ENCODE measurements around the gene PAX7.

The PAX7 gene

GRCh38 chr1:18734461-18735223, 104.0 kb downstream of the PAX7 start:
- no peaks in the 10 kb centered on the region for H3K27me3 ChIP-seq (ENCODE audit: insufficient read depth, low read length, poor library complexity)
- no peak overlapping the region for H3K56ac ChIP-seq (ENCODE audit: low read length)
- H3K4me3 ChIP-seq (ENCODE audit: low read length), result no peak overlapping the region
- peaks cover 4% of the 10 kb centered on the region for H3K4me1 ChIP-seq (ENCODE audit: control insufficient read depth, low read depth, low read length)
- WGBS (ENCODE audit: extremely low coverage, insufficient coverage, low lambda C conversion rate), result no CpG with 5 or more reads among the region's 7 CpGs
- no peak overlapping the region for H3K4me2 ChIP-seq (ENCODE audit: low read length)
- no peak overlapping the region for H3K23ac ChIP-seq (ENCODE audit: low read length)
- no peak overlapping the region for H3K18ac ChIP-seq (ENCODE audit: low read length)
- H2BK5ac ChIP-seq (ENCODE audit: low read length), result no peak overlapping the region
- H2BK120ac ChIP-seq (ENCODE audit: low read depth, low read length), result no peak overlapping the region
- no peak overlapping the region for H3K4ac ChIP-seq (ENCODE audit: low read depth, low read length)
- no peak overlapping the region for H2AK5ac ChIP-seq (ENCODE audit: low read length)
- no peaks in the 10 kb centered on the region for H3K36me3 ChIP-seq (ENCODE audit: control insufficient read depth, insufficient read depth, low read length)
- H2BK15ac ChIP-seq (replicated peaks; ENCODE audit: low read depth), result no peak overlapping the region
- no peak overlapping the region for H3K9ac ChIP-seq (ENCODE audit: low read length)
- DNase-seq, result no peak
- no peaks in the 10 kb centered on the region for H3K79me2 ChIP-seq (ENCODE audit: control insufficient read depth, insufficient read depth, low read length)
- H3K27ac ChIP-seq (ENCODE audit: low read depth, low read length), result no peak overlapping the region
- no peak overlapping the region for H4K8ac ChIP-seq (ENCODE audit: low read depth, low read length)
- no peak overlapping the region for H4K5ac ChIP-seq (ENCODE audit: low read length)
- H3K79me1 ChIP-seq (ENCODE audit: low read length), result no peaks in the 10 kb centered on the region

GRCh38 chr1:18735224-18735997, 104.8 kb downstream of the PAX7 start:
- Histone ChIP-seq H3K4ac (ENCODE audit: low read depth, low read length) (no peak overlapping the region), H3K79me1 (ENCODE audit: low read length) (no peaks in the 10 kb centered on the region), H2BK120ac (ENCODE audit: low read depth, low read length) (no peak overlapping the region), H4K5ac (ENCODE audit: low read length) (no peak overlapping the region), H3K4me3 (ENCODE audit: low read length) (no peak overlapping the region), H3K9ac (ENCODE audit: low read length) (no peak overlapping the region), H3K36me3 (ENCODE audit: control insufficient read depth, insufficient read depth, low read length) (no peaks in the 10 kb centered on the region), H2AK5ac (ENCODE audit: low read length) (no peak overlapping the region), H3K4me1 (ENCODE audit: control insufficient read depth, low read depth, low read length) (peaks cover 4% of the 10 kb centered on the region), H3K56ac (ENCODE audit: low read length) (no peak overlapping the region), H2BK5ac (ENCODE audit: low read length) (no peak overlapping the region), H3K23ac (ENCODE audit: low read length) (no peak overlapping the region), H3K79me2 (ENCODE audit: control insufficient read depth, insufficient read depth, low read length) (no peaks in the 10 kb centered on the region), H3K27ac (ENCODE audit: low read depth, low read length) (no peak overlapping the region), H4K8ac (ENCODE audit: low read depth, low read length) (no peak overlapping the region), H2BK15ac (replicated peaks; ENCODE audit: low read depth) (no peak overlapping the region), H3K27me3 (ENCODE audit: insufficient read depth, low read length, poor library complexity) (no peaks in the 10 kb centered on the region), H3K18ac (ENCODE audit: low read length) (no peak overlapping the region), H3K4me2 (ENCODE audit: low read length) (no peak overlapping the region)
- WGBS (ENCODE audit: extremely low coverage, insufficient coverage, low lambda C conversion rate), result no CpG with 5 or more reads among the region's 22 CpGs
- DNase-seq, result no peak

GRCh38 chr1:18736958-18737357, 106.3 kb downstream of the PAX7 start:
- H3K4me1 ChIP-seq (ENCODE audit: control insufficient read depth, low read depth, low read length), result no peaks in the 10 kb centered on the region
- no peak overlapping the region for H2BK120ac ChIP-seq (ENCODE audit: low read depth, low read length)
- no peak overlapping the region for H2BK5ac ChIP-seq (ENCODE audit: low read length)
- DNase-seq, result no peak
- no peaks in the 10 kb centered on the region for H3K79me2 ChIP-seq (ENCODE audit: control insufficient read depth, insufficient read depth, low read length)
- no peak overlapping the region for H4K5ac ChIP-seq (ENCODE audit: low read length)
- no peak overlapping the region for H3K23ac ChIP-seq (ENCODE audit: low read length)
- no CpG with 5 or more reads among the region's 6 CpGs for WGBS (ENCODE audit: extremely low coverage, insufficient coverage, low lambda C conversion rate)
- H3K36me3 ChIP-seq (ENCODE audit: control insufficient read depth, insufficient read depth, low read length), result no peaks in the 10 kb centered on the region
- no peak overlapping the region for H4K8ac ChIP-seq (ENCODE audit: low read depth, low read length)
- no peak overlapping the region for H3K27ac ChIP-seq (ENCODE audit: low read depth, low read length)
- H2BK15ac ChIP-seq (replicated peaks; ENCODE audit: low read depth), result no peak overlapping the region
- no peak overlapping the region for H2AK5ac ChIP-seq (ENCODE audit: low read length)
- H3K4me2 ChIP-seq (ENCODE audit: low read length), result no peak overlapping the region
- H3K4me3 ChIP-seq (ENCODE audit: low read length), result no peak overlapping the region
- H3K4ac ChIP-seq (ENCODE audit: low read depth, low read length), result no peak overlapping the region
- no peak overlapping the region for H3K18ac ChIP-seq (ENCODE audit: low read length)
- no peaks in the 10 kb centered on the region for H3K27me3 ChIP-seq (ENCODE audit: insufficient read depth, low read length, poor library complexity)
- no peaks in the 10 kb centered on the region for H3K79me1 ChIP-seq (ENCODE audit: low read length)
- H3K9ac ChIP-seq (ENCODE audit: low read length), result no peak overlapping the region
- no peak overlapping the region for H3K56ac ChIP-seq (ENCODE audit: low read length)

- no peak overlapping the region for H3K23ac ChIP-seq (ENCODE audit: low read length)
- no peak overlapping the region for H3K9ac ChIP-seq (ENCODE audit: low read length)
- no peak overlapping the region for H4K5ac ChIP-seq (ENCODE audit: low read length)
- H3K79me1 ChIP-seq (ENCODE audit: low read length), result no peaks in the 10 kb centered on the region
- no peak overlapping the region for H2AK5ac ChIP-seq (ENCODE audit: low read length)
- no peak overlapping the region for H3K27ac ChIP-seq (ENCODE audit: low read depth, low read length)
- no peak for DNase-seq
- H2BK120ac ChIP-seq (ENCODE audit: low read depth, low read length), result no peak overlapping the region
- no peak overlapping the region for H3K56ac ChIP-seq (ENCODE audit: low read length)
- no peak overlapping the region for H2BK5ac ChIP-seq (ENCODE audit: low read length)
- no peaks in the 10 kb centered on the region for H3K36me3 ChIP-seq (ENCODE audit: control insufficient read depth, insufficient read depth, low read length)
- H3K27me3 ChIP-seq (ENCODE audit: insufficient read depth, low read length, poor library complexity), result no peaks in the 10 kb centered on the region
- WGBS (ENCODE audit: extremely low coverage, insufficient coverage, low lambda C conversion rate), result no CpG with 5 or more reads among the region's 11 CpGs
- H3K18ac ChIP-seq (ENCODE audit: low read length), result no peak overlapping the region
- no peak overlapping the region for H3K4ac ChIP-seq (ENCODE audit: low read depth, low read length)
- H4K8ac ChIP-seq (ENCODE audit: low read depth, low read length), result no peak overlapping the region
- H3K4me2 ChIP-seq (ENCODE audit: low read length), result no peak overlapping the region
- H2BK15ac ChIP-seq (replicated peaks; ENCODE audit: low read depth), result no peak overlapping the region
- H3K4me3 ChIP-seq (ENCODE audit: low read length), result no peak overlapping the region
- H3K4me1 ChIP-seq (ENCODE audit: control insufficient read depth, low read depth, low read length), result no peaks in the 10 kb centered on the region
- H3K79me2 ChIP-seq (ENCODE audit: control insufficient read depth, insufficient read depth, low read length), result no peaks in the 10 kb centered on the region
These were observed 107.5 kb downstream of the PAX7 start for GRCh38 chr1:18738126-18738525.

- Histone ChIP-seq H3K4ac (ENCODE audit: low read depth, low read length) (no peak overlapping the region), H4K5ac (ENCODE audit: low read length) (no peak overlapping the region), H3K18ac (ENCODE audit: low read length) (no peak overlapping the region), H3K27ac (ENCODE audit: low read depth, low read length) (no peak overlapping the region), H3K79me1 (ENCODE audit: low read length) (no peaks in the 10 kb centered on the region), H3K4me2 (ENCODE audit: low read length) (no peak overlapping the region), H3K23ac (ENCODE audit: low read length) (no peak overlapping the region), H2BK120ac (ENCODE audit: low read depth, low read length) (no peak overlapping the region), H3K27me3 (ENCODE audit: insufficient read depth, low read length, poor library complexity) (no peaks in the 10 kb centered on the region), H3K9ac (ENCODE audit: low read length) (no peak overlapping the region), H3K79me2 (ENCODE audit: control insufficient read depth, insufficient read depth, low read length) (no peaks in the 10 kb centered on the region), H2BK5ac (ENCODE audit: low read length) (no peak overlapping the region), H2AK5ac (ENCODE audit: low read length) (no peak overlapping the region), H3K4me3 (ENCODE audit: low read length) (no peak overlapping the region), H3K56ac (ENCODE audit: low read length) (no peak overlapping the region), H3K4me1 (ENCODE audit: control insufficient read depth, low read depth, low read length) (no peaks in the 10 kb centered on the region), H2BK15ac (replicated peaks; ENCODE audit: low read depth) (no peak overlapping the region), H3K36me3 (ENCODE audit: control insufficient read depth, insufficient read depth, low read length) (no peaks in the 10 kb centered on the region), H4K8ac (ENCODE audit: low read depth, low read length) (no peak overlapping the region)
- DNase-seq, result no peak
- WGBS (ENCODE audit: extremely low coverage, insufficient coverage, low lambda C conversion rate), result no CpG with 5 or more reads among the region's 3 CpGs
These were observed 108.0 kb downstream of the PAX7 start for GRCh38 chr1:18738617-18739016.
